GM12891 (cell line): ENCODE data around the gene CDKL2.

Experiments
- POLR2A ChIP-seq: IDR thresholded peaks from 2 replicates; pipeline ENCODE4 v1.6.1; 2011; ENCODE audit warnings: low read depth, low read length, control low read depth
- POLR2AphosphoS5 ChIP-seq: IDR thresholded peaks from 2 replicates; pipeline ENCODE4 v1.6.1; 2011; ENCODE audit warnings: low read depth, low read length, control low read depth
- TAF1 ChIP-seq: IDR thresholded peaks from 2 replicates; pipeline ENCODE4 v1.6.1; 2011; ENCODE audit warnings: low read depth, low read length, control low read depth

GRCh38 chr4:75637827-75638226, 7.5 kb upstream of the CDKL2 start:
- no peak for TF ChIP-seq POLR2A
- TF ChIP-seq TAF1 = no peak
- no peak for TF ChIP-seq POLR2AphosphoS5
